HG03571 (cell line): Measurements from ENCODE around the gene GRIK3.

ENCODE experiments used
- ATAC-seq: cut with Tn5 transposase; IDR thresholded peaks from one replicate; pipeline ENCODE4 v1.9.1; 2021; ENCODE audit not compliant: unreplicated experiment

The GRIK3 gene

GRCh38 chr1:37016121-37016520 is 18.2 kb downstream of the GRIK3 start:
- no peak for ATAC-seq

GRCh38 chr1:37015713-37016112 is 18.6 kb downstream of the GRIK3 start:
- no peak for ATAC-seq

- no peak for ATAC-seq
Measured at GRCh38 chr1:37012226-37012625, 22.1 kb downstream of the GRIK3 start.

DNA sequence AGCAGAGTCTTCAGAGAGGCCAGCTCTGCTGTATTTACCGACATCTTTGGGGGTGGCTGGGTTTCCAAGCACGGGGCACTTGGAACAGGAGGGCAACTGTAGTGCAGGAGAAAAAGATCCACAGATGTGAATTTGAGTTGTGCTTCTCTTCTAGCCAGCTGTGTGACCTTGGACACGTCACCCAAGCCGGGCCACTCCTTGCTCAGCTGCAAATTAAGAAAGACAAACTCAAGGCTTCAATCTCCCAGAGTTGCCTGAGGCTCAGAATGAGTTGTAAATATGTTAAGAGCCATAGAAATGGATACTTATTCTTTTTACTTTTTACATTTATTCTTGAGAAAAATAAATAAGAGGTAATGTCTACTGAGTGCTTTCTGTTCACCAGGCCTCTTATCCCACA is 24.3 kb downstream of the GRIK3 start:
- no peak for ATAC-seq

GRCh38 chr1:37009521-37009920 is 24.8 kb downstream of the GRIK3 start:
- ATAC-seq: no peak

DNA sequence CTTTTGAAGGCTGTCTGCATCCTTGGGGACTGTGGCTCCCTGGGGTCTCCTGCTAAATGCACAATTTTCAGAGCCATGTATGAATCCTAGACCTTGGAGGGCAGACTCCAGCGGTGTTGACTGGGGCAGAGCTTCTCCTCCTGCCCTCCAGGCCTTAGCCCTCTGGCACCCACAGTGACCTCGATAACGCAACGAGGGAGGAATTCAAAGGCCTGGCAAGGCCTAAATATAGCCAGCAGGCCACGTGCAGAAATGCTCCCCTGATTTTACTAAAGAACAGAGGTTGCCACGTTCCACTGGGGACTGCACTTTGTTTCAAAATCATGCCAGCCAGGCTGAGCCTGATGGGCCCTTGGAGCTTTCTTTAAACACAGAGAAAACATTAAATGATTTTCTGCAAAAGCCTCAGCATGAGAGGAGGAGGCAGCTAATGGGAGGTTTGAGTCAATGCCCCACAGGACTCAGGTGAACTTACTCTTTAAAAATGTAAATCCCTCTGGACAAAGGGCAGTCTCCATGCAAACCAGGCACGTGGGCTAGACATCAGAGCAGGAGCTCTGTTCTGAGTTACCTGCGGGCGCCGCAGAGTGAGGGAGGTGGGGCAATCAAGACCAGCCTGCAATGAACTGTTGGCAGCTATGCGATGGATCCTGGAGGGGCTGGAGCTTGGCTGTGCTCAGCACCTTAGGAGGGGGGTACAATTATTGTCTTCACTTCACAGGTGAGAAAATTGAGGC is 28.0 kb downstream of the GRIK3 start:
- ATAC-seq: no peak

GRCh38 chr1:37002898-37003297 is 31.4 kb downstream of the GRIK3 start:
- ATAC-seq: no peak

- no peak for ATAC-seq
Measured at GRCh38 chr1:37001703-37002102, 32.6 kb downstream of the GRIK3 start.

- no peak for ATAC-seq
Measured at GRCh38 chr1:36996106-36996505, 38.2 kb downstream of the GRIK3 start.

DNA sequence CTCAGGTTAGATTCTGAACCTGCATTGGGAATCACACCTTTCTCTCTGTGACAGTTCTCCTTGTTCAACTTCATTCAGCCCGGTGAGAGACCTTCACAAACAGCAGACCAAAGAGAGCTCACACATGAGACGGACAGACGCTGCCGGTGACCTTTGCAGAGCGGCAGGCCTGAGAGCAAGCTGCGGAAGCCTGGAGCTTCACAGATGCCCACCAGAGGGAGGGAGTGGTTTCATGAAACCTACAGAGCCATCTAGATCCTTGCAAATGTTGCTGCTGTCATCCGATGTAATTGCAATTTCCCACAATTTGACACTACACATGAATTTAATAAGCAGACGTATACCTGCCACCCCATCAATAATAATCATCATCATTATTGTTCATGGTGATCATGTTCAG is 39.4 kb downstream of the GRIK3 start:
- ATAC-seq: no peak

DNA sequence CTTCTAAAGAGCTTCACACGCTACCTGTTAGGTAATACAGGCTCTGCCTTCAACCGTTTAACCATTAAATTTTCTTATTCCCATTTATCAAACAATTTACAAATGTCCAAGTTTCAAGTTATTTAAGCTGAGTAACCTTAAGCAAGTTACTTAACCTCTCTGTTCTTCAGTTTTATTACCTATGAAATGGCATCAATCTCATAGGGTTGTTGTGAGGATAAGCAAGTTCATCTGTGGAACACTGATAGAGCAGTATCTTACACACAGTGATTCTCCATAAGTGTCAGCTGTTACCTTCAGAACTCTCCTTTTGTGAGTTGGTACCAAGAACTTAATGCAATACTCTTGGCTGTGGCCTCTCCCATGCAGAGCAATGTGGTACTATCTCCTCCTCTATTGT is 40.0 kb downstream of the GRIK3 start:
- no peak for ATAC-seq

GRCh38 chr1:36992139-36992943 is 42.0 kb downstream of the GRIK3 start:
- ATAC-seq: no peak

- no peak for ATAC-seq
Measured at GRCh38 chr1:36991551-36991950, 42.8 kb downstream of the GRIK3 start.

DNA sequence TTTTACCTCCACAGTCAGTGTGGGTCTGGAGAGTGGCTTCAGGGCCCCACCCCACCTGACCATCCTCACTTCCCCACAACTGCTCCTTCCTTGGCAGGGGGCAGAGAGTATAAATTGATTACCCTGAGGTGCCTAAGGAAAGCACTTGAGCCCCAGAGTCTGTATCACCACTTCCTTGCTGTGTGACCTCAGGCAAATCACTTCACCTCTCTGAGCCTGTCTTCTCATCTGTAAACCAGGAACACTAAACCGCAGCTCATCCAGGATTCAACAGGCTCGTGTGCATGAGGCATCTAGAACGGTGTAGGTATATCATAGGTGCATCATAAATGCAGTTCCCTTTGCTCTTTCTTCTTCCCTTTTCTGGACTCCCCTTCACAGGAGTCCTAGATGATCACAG is 43.4 kb downstream of the GRIK3 start:
- ATAC-seq: no peak

- no peak for ATAC-seq
Measured at GRCh38 chr1:36989241-36989640, 45.1 kb downstream of the GRIK3 start.

- ATAC-seq: no peak
Measured at GRCh38 chr1:36988741-36989193, 45.5 kb downstream of the GRIK3 start.

- ATAC-seq: no peak
Measured at GRCh38 chr1:36988321-36988720, 46.0 kb downstream of the GRIK3 start.

DNA sequence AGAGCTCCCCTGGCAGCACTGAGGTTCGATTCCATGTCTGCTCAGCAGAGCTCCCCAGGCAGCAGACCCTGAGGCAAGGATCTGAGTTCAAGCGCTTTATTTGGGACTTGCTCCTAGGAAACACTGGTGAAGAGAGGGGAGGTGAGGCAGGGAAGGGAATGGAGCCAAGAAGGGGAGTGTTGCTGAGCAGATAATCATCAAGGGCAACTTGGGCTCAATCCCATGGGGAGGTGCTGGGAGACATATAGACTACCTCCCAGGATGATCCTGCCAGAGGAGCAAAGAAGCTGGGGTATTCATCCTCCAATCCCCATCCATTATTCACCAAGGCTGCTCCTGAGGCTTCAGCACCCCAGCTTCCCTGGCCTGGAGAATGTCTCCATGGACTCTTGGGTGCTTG is 47.0 kb downstream of the GRIK3 start:
- no peak for ATAC-seq

DNA sequence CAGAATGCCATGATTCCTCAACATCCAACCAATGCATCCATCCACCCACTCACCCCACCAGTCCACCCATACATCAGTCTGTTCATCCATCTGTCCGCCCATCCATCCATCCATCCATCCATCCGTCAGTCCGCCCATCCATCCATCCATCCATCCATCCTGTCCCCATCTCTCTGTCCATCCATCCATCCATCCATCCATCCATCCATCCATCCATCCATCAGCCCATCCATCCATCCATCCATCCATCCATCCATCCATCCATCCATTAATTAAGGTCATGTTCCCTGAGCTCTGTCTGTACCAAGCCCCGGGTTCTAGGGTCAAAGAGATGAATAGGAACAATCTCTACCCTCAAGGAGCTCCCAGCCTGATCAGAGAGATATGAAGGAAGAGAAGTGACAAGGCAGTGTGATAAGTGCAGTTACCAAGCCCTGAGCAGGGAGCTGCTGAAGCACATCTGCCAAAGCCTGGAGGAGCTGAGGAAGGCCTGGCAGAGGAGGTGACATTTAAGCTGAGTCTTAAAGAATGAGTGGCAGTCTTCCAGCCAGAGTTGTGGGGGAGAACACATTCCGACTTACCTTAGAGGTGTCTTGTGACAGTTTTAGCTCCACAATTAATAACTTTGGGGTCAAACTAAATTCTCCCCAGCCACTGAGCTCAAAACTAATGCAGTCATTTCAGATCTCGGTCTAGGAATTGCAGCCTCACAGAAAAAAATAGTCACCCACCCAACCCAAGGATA is 47.9 kb downstream of the GRIK3 start:
- no peak for ATAC-seq

GRCh38 chr1:36984675-36985074 is 49.6 kb downstream of the GRIK3 start:
- no peak for ATAC-seq

- ATAC-seq: no peak
Measured at GRCh38 chr1:36984026-36984425, 50.3 kb downstream of the GRIK3 start.

GRCh38 chr1:36982709-36983108 is 51.6 kb downstream of the GRIK3 start:
- ATAC-seq: no peak
